ENCODE data around the gene CHCHD10.

Gene CHCHD10

DNA sequence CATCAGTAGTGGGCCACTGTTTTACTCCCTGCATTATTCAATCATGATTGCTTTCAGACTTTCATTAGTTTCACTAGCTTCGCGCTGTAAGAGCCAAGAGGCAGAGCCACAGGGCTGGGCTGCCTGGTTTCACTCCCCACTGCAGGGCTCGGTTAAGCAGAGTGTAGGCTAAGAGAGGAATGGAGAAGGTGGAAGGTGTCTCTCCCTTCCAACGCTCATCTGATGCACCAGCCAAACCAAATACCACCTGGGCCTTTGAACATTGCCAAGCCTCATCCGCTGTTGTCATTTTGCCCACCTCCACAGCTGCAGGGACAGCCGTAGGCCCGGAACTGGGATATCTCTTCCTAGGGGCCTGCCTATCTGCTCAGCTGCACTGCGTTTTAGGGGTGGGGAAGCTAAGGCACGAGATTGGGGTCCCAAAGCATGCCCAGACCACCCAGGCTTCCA lies 18.5 kb upstream of the CHCHD10 start:
- TF ChIP-seq, protein P1, sequence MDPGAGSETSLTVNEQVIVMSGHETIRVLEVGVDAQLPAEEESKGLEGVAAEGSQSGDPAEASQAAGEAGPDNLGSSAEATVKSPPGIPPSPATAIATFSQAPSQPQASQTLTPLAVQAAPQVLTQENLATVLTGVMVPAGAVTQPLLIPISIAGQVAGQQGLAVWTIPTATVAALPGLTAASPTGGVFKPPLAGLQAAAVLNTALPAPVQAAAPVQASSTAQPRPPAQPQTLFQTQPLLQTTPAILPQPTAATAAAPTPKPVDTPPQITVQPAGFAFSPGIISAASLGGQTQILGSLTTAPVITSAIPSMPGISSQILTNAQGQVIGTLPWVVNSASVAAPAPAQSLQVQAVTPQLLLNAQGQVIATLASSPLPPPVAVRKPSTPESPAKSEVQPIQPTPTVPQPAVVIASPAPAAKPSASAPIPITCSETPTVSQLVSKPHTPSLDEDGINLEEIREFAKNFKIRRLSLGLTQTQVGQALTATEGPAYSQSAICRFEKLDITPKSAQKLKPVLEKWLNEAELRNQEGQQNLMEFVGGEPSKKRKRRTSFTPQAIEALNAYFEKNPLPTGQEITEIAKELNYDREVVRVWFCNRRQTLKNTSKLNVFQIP (CRISPR knock-in tag; IDR thresholded peaks at IDR 0.05; ENCODE audit: borderline replicate concordance, low read depth): no peak
- no peak for TF ChIP-seq OSR1 (CRISPR knock-in tag; IDR thresholded peaks at IDR 0.05)
- TF ChIP-seq ISL1 (CRISPR knock-in tag; IDR thresholded peaks at IDR 0.05): no peak
- TF ChIP-seq RARB (CRISPR knock-in tag; IDR thresholded peaks at IDR 0.05): no peak
- TF ChIP-seq ZC3H10 (CRISPR knock-in tag; IDR thresholded peaks at IDR 0.05): no peak
- TF ChIP-seq ZNF8 (CRISPR knock-in tag; IDR thresholded peaks at IDR 0.05): no peak
- TF ChIP-seq BACH2 (CRISPR knock-in tag; IDR thresholded peaks at IDR 0.05; ENCODE audit: borderline replicate concordance): no peak
- TF ChIP-seq PPARA (CRISPR knock-in tag; IDR thresholded peaks at IDR 0.05; ENCODE audit: borderline replicate concordance): no peak
- no peak for TF ChIP-seq GLIS3 (CRISPR knock-in tag; IDR thresholded peaks at IDR 0.05)
- no peak for TF ChIP-seq CSRNP3 (CRISPR knock-in tag; IDR thresholded peaks at IDR 0.05)
- no peak for TF ChIP-seq ZNF565 (CRISPR knock-in tag; conservative IDR thresholded peaks at IDR 0.05; ENCODE audit: low read depth)
- no peak for TF ChIP-seq ESRRG (CRISPR knock-in tag; IDR thresholded peaks at IDR 0.05)
- TF ChIP-seq ZFP3 (CRISPR knock-in tag; IDR thresholded peaks at IDR 0.05): no peak
- ATAC-seq: no peak

DNA sequence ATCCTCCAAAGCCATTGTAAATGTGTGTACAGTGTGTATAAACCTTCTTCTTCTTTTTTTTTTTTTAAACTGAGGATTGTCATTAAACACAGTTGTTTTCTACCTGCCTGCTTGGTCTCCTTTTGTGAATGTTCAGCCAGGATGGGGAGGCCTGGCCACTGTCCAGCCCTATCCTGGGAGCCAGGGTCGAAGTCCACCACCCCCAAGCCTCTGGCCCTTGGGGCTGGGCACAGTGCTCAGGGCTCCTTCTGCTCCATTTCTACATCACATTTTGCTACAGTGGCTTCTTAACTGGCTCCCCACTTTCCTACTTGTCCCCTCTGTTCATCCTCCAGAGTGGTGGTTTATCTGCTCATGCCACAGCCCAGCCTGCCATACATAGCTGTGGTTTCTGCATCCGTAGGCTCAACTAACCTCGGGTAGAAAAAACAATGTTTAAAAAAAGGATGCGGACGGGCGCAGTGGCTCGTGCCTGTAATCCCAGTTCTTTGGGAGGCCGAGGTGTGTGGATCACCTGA lies 16.5 kb upstream of the CHCHD10 start:
- no peak for ATAC-seq
- no peak for TF ChIP-seq CSDC2 (CRISPR knock-in tag; IDR thresholded peaks at IDR 0.05)
- TF ChIP-seq ZC3H10 (CRISPR knock-in tag; IDR thresholded peaks at IDR 0.05): no peak
- TF ChIP-seq CREB5 (CRISPR knock-in tag; IDR thresholded peaks at IDR 0.05; ENCODE audit: low read depth): no peak
- TF ChIP-seq ZNF70 (CRISPR knock-in tag; IDR thresholded peaks at IDR 0.05): no peak
- no peak for TF ChIP-seq ARNTL (CRISPR knock-in tag; IDR thresholded peaks at IDR 0.05; ENCODE audit: borderline replicate concordance, low read depth)
- TF ChIP-seq OSR1 (CRISPR knock-in tag; IDR thresholded peaks at IDR 0.05): no peak
- TF ChIP-seq SNAI2 (CRISPR knock-in tag; IDR thresholded peaks at IDR 0.05): no peak
- no peak for TF ChIP-seq CSRNP3 (CRISPR knock-in tag; IDR thresholded peaks at IDR 0.05)
- TF ChIP-seq RARB (CRISPR knock-in tag; IDR thresholded peaks at IDR 0.05): no peak
- TF ChIP-seq ZFP3 (CRISPR knock-in tag; IDR thresholded peaks at IDR 0.05): no peak
- no peak for TF ChIP-seq ZFP30 (CRISPR knock-in tag; IDR thresholded peaks at IDR 0.05)
- TF ChIP-seq, protein P2, sequence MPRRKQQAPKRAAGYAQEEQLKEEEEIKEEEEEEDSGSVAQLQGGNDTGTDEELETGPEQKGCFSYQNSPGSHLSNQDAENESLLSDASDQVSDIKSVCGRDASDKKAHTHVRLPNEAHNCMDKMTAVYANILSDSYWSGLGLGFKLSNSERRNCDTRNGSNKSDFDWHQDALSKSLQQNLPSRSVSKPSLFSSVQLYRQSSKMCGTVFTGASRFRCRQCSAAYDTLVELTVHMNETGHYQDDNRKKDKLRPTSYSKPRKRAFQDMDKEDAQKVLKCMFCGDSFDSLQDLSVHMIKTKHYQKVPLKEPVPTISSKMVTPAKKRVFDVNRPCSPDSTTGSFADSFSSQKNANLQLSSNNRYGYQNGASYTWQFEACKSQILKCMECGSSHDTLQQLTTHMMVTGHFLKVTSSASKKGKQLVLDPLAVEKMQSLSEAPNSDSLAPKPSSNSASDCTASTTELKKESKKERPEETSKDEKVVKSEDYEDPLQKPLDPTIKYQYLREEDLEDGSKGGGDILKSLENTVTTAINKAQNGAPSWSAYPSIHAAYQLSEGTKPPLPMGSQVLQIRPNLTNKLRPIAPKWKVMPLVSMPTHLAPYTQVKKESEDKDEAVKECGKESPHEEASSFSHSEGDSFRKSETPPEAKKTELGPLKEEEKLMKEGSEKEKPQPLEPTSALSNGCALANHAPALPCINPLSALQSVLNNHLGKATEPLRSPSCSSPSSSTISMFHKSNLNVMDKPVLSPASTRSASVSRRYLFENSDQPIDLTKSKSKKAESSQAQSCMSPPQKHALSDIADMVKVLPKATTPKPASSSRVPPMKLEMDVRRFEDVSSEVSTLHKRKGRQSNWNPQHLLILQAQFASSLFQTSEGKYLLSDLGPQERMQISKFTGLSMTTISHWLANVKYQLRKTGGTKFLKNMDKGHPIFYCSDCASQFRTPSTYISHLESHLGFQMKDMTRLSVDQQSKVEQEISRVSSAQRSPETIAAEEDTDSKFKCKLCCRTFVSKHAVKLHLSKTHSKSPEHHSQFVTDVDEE (CRISPR knock-in tag; IDR thresholded peaks at IDR 0.05): no peak
- TF ChIP-seq ESRRG (CRISPR knock-in tag; IDR thresholded peaks at IDR 0.05): no peak
- TF ChIP-seq TOX (CRISPR knock-in tag; IDR thresholded peaks at IDR 0.05; ENCODE audit: borderline replicate concordance): no peak
- no peak for TF ChIP-seq PATZ1 (CRISPR knock-in tag; IDR thresholded peaks at IDR 0.05; ENCODE audit: borderline replicate concordance)
- TF ChIP-seq, protein P1 (CRISPR knock-in tag; IDR thresholded peaks at IDR 0.05; ENCODE audit: borderline replicate concordance, low read depth): no peak
- TF ChIP-seq TCF4 (CRISPR knock-in tag; IDR thresholded peaks at IDR 0.05; ENCODE audit: borderline replicate concordance): no peak
- no peak for TF ChIP-seq GLIS3 (CRISPR knock-in tag; IDR thresholded peaks at IDR 0.05)
- no peak for TF ChIP-seq BACH2 (CRISPR knock-in tag; IDR thresholded peaks at IDR 0.05; ENCODE audit: borderline replicate concordance)

Measured in SK-N-SH treated with all-trans-retinoic acid at 6 μM for 48 hours (cell line).